SK-N-MC (cell line): ENCODE data around the gene ERC2.

Experiments used
- EZH2 ChIP-seq: fragments of 200-600 bp; sonication (generic); IDR thresholded peaks from one replicate; pipeline ENCODE4 v1.6.1; 2017; ENCODE audit warnings: antibody characterized with exemption
- FOXP2 ChIP-seq: optimal IDR thresholded peaks from 2 replicates; pipeline ENCODE3; 2011; ENCODE audit warnings: mild to moderate bottlenecking, moderate library complexity; ENCODE audit not compliant: insufficient read depth; ENCODE audit errors: extremely low read length, control extremely low read depth
- POLR2AphosphoS5 ChIP-seq: IDR thresholded peaks from 2 replicates; pipeline ENCODE4 v1.6.1; 2012; ENCODE audit warnings: mild to moderate bottlenecking, low read depth, low read length, borderline replicate concordance

DNA sequence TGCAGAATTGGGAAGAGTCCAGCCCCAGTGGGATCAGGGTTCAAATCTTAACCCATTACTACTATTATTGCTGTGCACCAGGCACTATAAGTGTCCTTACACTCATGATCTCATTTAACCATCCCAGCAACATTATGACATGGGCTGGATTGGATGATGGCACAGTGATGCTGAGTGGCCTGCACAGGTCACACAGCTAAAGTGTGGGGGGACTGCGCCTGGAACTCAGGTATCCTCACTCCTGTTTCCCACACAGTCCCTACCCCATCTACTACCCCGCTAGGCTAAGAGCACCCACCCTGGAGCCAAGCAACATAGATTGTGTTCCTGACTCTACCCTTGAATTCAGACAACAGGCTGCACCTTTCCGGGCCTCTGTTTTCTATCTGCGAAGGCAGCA is 997.2 kb downstream of the ERC2 start:
- TF ChIP-seq POLR2AphosphoS5 (no peak), EZH2 (no peak), FOXP2 (no peak)
